Vagina (tissue), 2 donors: ENCODE results near the gene MICALL2. TPM values are rescaled to one million over a fixed set of nuclear protein-coding genes. Genes with fewer than 3 reads are reported as not detected.

Experiments used
- DNase-seq, 2 donors: peaks; one replicate each; pipeline ENCODE4 v3.0.0-alpha.2; 2017; ENCODE audit errors: extremely low spot score in 2 of 2
- H3K27ac ChIP-seq: fragments of 200-600 bp; sonication (generic); one replicate; pipeline ENCODE4 v1.5.1; 2019
- H3K27me3 ChIP-seq: fragments of 200-600 bp; sonication (generic); one replicate; pipeline ENCODE4 v1.5.1; 2019
- H3K36me3 ChIP-seq, 2 donors: fragments of 200-600 bp; sonication (generic); one replicate each; pipeline ENCODE4 v1.5.1; 2017 to 2019
- H3K4me1 ChIP-seq: fragments of 200-600 bp; sonication (generic); one replicate; pipeline ENCODE4 v1.5.1; 2019
- H3K4me3 ChIP-seq, 2 donors: fragments of 200-600 bp; sonication (generic); 1 replicate in 1 of 2; 2 replicates in 1 of 2; pipeline ENCODE4 v1.5.1; 2016 to 2019
- H3K9me3 ChIP-seq: fragments of 200-600 bp; sonication (generic); one replicate; pipeline ENCODE4 v1.5.1; 2019
- CTCF ChIP-seq, 3 experiments: fragments of 450-650 bp in 2 of 3; fragments of 200-600 bp in 1 of 3; sonication (generic) in 1 of 3; IDR thresholded peaks; one replicate each; pipeline ENCODE4 v1.5.1; 2017 to 2019; ENCODE audit warnings: antibody characterized with exemption in 3 of 3, mild to moderate bottlenecking in 2 of 3, moderate library complexity in 2 of 3
- POLR2A ChIP-seq, 2 donors: fragments of 450-650 bp; IDR thresholded peaks; one replicate each; pipeline ENCODE4 v1.6.1; 2017; ENCODE audit warnings: antibody characterized with exemption in 2 of 2, mild to moderate bottlenecking in 2 of 2, moderate library complexity in 2 of 2
- POLR2AphosphoS5 ChIP-seq, 2 donors: sonication (generic); formaldehyde crosslinking; IDR thresholded peaks; one replicate each; pipeline ENCODE4 v1.9.0; 2017; ENCODE audit warnings: antibody characterized with exemption in 2 of 2, mild to moderate bottlenecking in 2 of 2, low read depth in 1 of 2; ENCODE audit not compliant: insufficient read depth in 1 of 2
- intact Hi-C: fragments of 100-400 bp; cut with DNase I; formaldehyde crosslinking; loops from one replicate; pipeline ENCODE4 v1.15.1; 2023
- total RNA-seq: library from RNA; depleted of rRNA; stranded (reverse); fragments of >200 nt; gene quantifications from one replicate; pipeline ENCODE4 v1.2.3, GENCODE V29; 2016

MICALL2 gene
- total RNA-seq, 1 donor from 2014 or later = 15.7 TPM

GRCh38 chr7:1499367-1500029, 40.2 kb upstream of the MICALL2 start:
- DNase-seq = no peak
- peaks cover 21% of the 10 kb centered on the region for H3K4me1 ChIP-seq
- no peak overlapping the region for H3K27ac ChIP-seq
- TF ChIP-seq POLR2AphosphoS5 (IDR thresholded peaks at IDR 0.05; ENCODE audit: insufficient read depth in 1 of 2, low read depth in 1 of 2) (no peak), POLR2A (IDR thresholded peaks at IDR 0.05) (no peak), CTCF (IDR thresholded peaks at IDR 0.05) (no peak)
- H3K36me3 ChIP-seq = peaks cover 4 to 67% of the 10 kb centered on the region in 2 donors
- no peak overlapping the region for H3K4me3 ChIP-seq
- H3K9me3 ChIP-seq = no peaks in the 10 kb centered on the region
- H3K27me3 ChIP-seq = no peaks in the 10 kb centered on the region
- intact Hi-C loops = loop anchor here (10.0 kb wide), 1 partner anchor 65 kb away; no protein-coding TSS in a partner anchor

GRCh38 chr7:1498370-1499305, 39.4 kb upstream of the MICALL2 start:
- Histone ChIP-seq H3K36me3 (peaks cover 4 to 71% of the 10 kb centered on the region in 2 donors), H3K9me3 (no peaks in the 10 kb centered on the region), H3K4me1 (peaks cover 20% of the 10 kb centered on the region), H3K4me3 (no peak overlapping the region), H3K27ac (no peak overlapping the region), H3K27me3 (no peaks in the 10 kb centered on the region)
- DNase-seq = no peak
- intact Hi-C loops = no loop called here
- TF ChIP-seq CTCF (IDR thresholded peaks at IDR 0.05) (no peak), POLR2AphosphoS5 (IDR thresholded peaks at IDR 0.05; ENCODE audit: insufficient read depth in 1 of 2, low read depth in 1 of 2) (no peak), POLR2A (IDR thresholded peaks at IDR 0.05) (no peak)

- no peaks in the 10 kb centered on the region for H3K9me3 ChIP-seq
- H3K4me3 ChIP-seq = no peak overlapping the region
- peaks cover 8% of the 10 kb centered on the region for H3K4me1 ChIP-seq
- H3K27ac ChIP-seq = no peak overlapping the region
- peaks cover 4 to 67% of the 10 kb centered on the region in 2 donors for H3K36me3 ChIP-seq
- TF ChIP-seq CTCF (IDR thresholded peaks at IDR 0.05) = no peak
- no peak for TF ChIP-seq POLR2AphosphoS5 (IDR thresholded peaks at IDR 0.05; ENCODE audit: insufficient read depth in 1 of 2, low read depth in 1 of 2)
- TF ChIP-seq POLR2A (IDR thresholded peaks at IDR 0.05) = no peak
- no peak for DNase-seq
- intact Hi-C loops = no loop called here
- no peaks in the 10 kb centered on the region for H3K27me3 ChIP-seq
Measured at GRCh38 chr7:1497293-1497927, 38.1 kb upstream of the MICALL2 start.

- H3K4me1 ChIP-seq = peaks cover under 1% of the 10 kb centered on the region
- peaks cover 4 to 67% of the 10 kb centered on the region in 2 donors for H3K36me3 ChIP-seq
- no peaks in the 10 kb centered on the region for H3K9me3 ChIP-seq
- no peak overlapping the region for H3K27ac ChIP-seq
- no peak for TF ChIP-seq POLR2A (IDR thresholded peaks at IDR 0.05)
- no peak for TF ChIP-seq POLR2AphosphoS5 (IDR thresholded peaks at IDR 0.05; ENCODE audit: insufficient read depth in 1 of 2, low read depth in 1 of 2)
- no peak for TF ChIP-seq CTCF (IDR thresholded peaks at IDR 0.05)
- DNase-seq = no peak
- no peaks in the 10 kb centered on the region for H3K27me3 ChIP-seq
- intact Hi-C loops = no loop called here
- H3K4me3 ChIP-seq = no peak overlapping the region
Measured at GRCh38 chr7:1496531-1497292, 37.4 kb upstream of the MICALL2 start.
